ENCODE measurements around the gene CCL18.

The CCL18 gene

GRCh38 chr17:36027761-36028160 lies 36.3 kb upstream of the CCL18 start:
- Histone ChIP-seq H2AFZ (ENCODE audit: low read depth, low read length) (no peak overlapping the region), H3K36me3 (ENCODE audit: insufficient read depth, low read length) (no peaks in the 10 kb centered on the region), H3K9me3 (ENCODE audit: insufficient read depth, low read length, severe bottlenecking) (no peaks in the 10 kb centered on the region), H3K27ac (ENCODE audit: low read length) (no peak overlapping the region), H3K4me2 (ENCODE audit: insufficient read depth, low read length) (no peak overlapping the region), H4K20me1 (ENCODE audit: insufficient read depth, low read length) (no peaks in the 10 kb centered on the region), H3K9ac (ENCODE audit: low read depth, low read length) (no peak overlapping the region), H3K4me1 (ENCODE audit: insufficient read depth, low read length) (peaks cover 18% of the 10 kb centered on the region), H3K4me3 (ENCODE audit: low read depth in 1 of 2, low read length in 2 of 2) (no peak overlapping the region), H3K27me3 (ENCODE audit: insufficient read depth, low read length, poor library complexity) (peaks cover 16% of the 10 kb centered on the region), H3K79me2 (ENCODE audit: insufficient read depth, low read length) (no peaks in the 10 kb centered on the region)
- TF ChIP-seq, protein P1, sequence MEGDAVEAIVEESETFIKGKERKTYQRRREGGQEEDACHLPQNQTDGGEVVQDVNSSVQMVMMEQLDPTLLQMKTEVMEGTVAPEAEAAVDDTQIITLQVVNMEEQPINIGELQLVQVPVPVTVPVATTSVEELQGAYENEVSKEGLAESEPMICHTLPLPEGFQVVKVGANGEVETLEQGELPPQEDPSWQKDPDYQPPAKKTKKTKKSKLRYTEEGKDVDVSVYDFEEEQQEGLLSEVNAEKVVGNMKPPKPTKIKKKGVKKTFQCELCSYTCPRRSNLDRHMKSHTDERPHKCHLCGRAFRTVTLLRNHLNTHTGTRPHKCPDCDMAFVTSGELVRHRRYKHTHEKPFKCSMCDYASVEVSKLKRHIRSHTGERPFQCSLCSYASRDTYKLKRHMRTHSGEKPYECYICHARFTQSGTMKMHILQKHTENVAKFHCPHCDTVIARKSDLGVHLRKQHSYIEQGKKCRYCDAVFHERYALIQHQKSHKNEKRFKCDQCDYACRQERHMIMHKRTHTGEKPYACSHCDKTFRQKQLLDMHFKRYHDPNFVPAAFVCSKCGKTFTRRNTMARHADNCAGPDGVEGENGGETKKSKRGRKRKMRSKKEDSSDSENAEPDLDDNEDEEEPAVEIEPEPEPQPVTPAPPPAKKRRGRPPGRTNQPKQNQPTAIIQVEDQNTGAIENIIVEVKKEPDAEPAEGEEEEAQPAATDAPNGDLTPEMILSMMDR (IDR thresholded peaks at IDR 0.05; ENCODE audit: borderline replicate concordance, extremely low read depth, low read length, poor library complexity, severe bottlenecking) = no peak
- no peak for TF ChIP-seq EZH2 (IDR thresholded peaks at IDR 0.05; ENCODE audit: borderline replicate concordance, low read depth, low read length, severe bottlenecking)
- DNase-seq (no peak), ATAC-seq (ENCODE audit: insufficient read depth, low read depth) (no peak)

GRCh38 chr17:36030956-36031355 lies 33.1 kb upstream of the CCL18 start:
- ATAC-seq (ENCODE audit: insufficient read depth, low read depth) = no peak
- H3K9me3 ChIP-seq (ENCODE audit: insufficient read depth, low read length, severe bottlenecking) = no peaks in the 10 kb centered on the region
- H3K4me2 ChIP-seq (ENCODE audit: insufficient read depth, low read length) = no peak overlapping the region
- peaks cover 18% of the 10 kb centered on the region for H3K4me1 ChIP-seq (ENCODE audit: insufficient read depth, low read length)
- H3K27me3 ChIP-seq (ENCODE audit: insufficient read depth, low read length, poor library complexity) = peaks cover 18% of the 10 kb centered on the region
- H3K9ac ChIP-seq (ENCODE audit: low read depth, low read length) = no peak overlapping the region
- H4K20me1 ChIP-seq (ENCODE audit: insufficient read depth, low read length) = no peaks in the 10 kb centered on the region
- DNase-seq = no peak
- H3K27ac ChIP-seq (ENCODE audit: low read length) = no peak overlapping the region
- H2AFZ ChIP-seq (ENCODE audit: low read depth, low read length) = no peak overlapping the region
- no peak for TF ChIP-seq EZH2 (IDR thresholded peaks at IDR 0.05; ENCODE audit: borderline replicate concordance, low read depth, low read length, severe bottlenecking)
- TF ChIP-seq, protein P1 (IDR thresholded peaks at IDR 0.05; ENCODE audit: borderline replicate concordance, extremely low read depth, low read length, poor library complexity, severe bottlenecking) = no peak
- H3K36me3 ChIP-seq (ENCODE audit: insufficient read depth, low read length) = no peaks in the 10 kb centered on the region
- H3K79me2 ChIP-seq (ENCODE audit: insufficient read depth, low read length) = no peaks in the 10 kb centered on the region
- no peak overlapping the region for H3K4me3 ChIP-seq (ENCODE audit: low read depth in 1 of 2, low read length in 2 of 2)

GRCh38 chr17:36034127-36034526 lies 29.9 kb upstream of the CCL18 start:
- TF ChIP-seq, protein P1 (IDR thresholded peaks at IDR 0.05; ENCODE audit: borderline replicate concordance, extremely low read depth, low read length, poor library complexity, severe bottlenecking) = no peak
- TF ChIP-seq EZH2 (IDR thresholded peaks at IDR 0.05; ENCODE audit: borderline replicate concordance, low read depth, low read length, severe bottlenecking) = no peak
- H3K79me2 ChIP-seq (ENCODE audit: insufficient read depth, low read length) = no peaks in the 10 kb centered on the region
- ATAC-seq (ENCODE audit: insufficient read depth, low read depth) = no peak
- H3K9ac ChIP-seq (ENCODE audit: low read depth, low read length) = no peak overlapping the region
- no peak overlapping the region for H3K4me2 ChIP-seq (ENCODE audit: insufficient read depth, low read length)
- no peak overlapping the region for H3K27ac ChIP-seq (ENCODE audit: low read length)
- DNase-seq = no peak
- H3K4me3 ChIP-seq (ENCODE audit: low read depth in 1 of 2, low read length in 2 of 2) = no peak overlapping the region
- peaks cover 18% of the 10 kb centered on the region for H3K4me1 ChIP-seq (ENCODE audit: insufficient read depth, low read length)
- peaks cover 10% of the 10 kb centered on the region for H3K27me3 ChIP-seq (ENCODE audit: insufficient read depth, low read length, poor library complexity)
- H3K36me3 ChIP-seq (ENCODE audit: insufficient read depth, low read length) = no peaks in the 10 kb centered on the region
- H2AFZ ChIP-seq (ENCODE audit: low read depth, low read length) = no peak overlapping the region
- H3K9me3 ChIP-seq (ENCODE audit: insufficient read depth, low read length, severe bottlenecking) = no peaks in the 10 kb centered on the region
- H4K20me1 ChIP-seq (ENCODE audit: insufficient read depth, low read length) = no peaks in the 10 kb centered on the region

GRCh38 chr17:36036235-36036634 lies 27.8 kb upstream of the CCL18 start:
- Histone ChIP-seq H3K9me3 (ENCODE audit: insufficient read depth, low read length, severe bottlenecking) (no peaks in the 10 kb centered on the region), H4K20me1 (ENCODE audit: insufficient read depth, low read length) (no peaks in the 10 kb centered on the region), H3K79me2 (ENCODE audit: insufficient read depth, low read length) (no peaks in the 10 kb centered on the region), H2AFZ (ENCODE audit: low read depth, low read length) (no peak overlapping the region), H3K4me3 (ENCODE audit: low read depth in 1 of 2, low read length in 2 of 2) (no peak overlapping the region), H3K27ac (ENCODE audit: low read length) (no peak overlapping the region), H3K4me1 (ENCODE audit: insufficient read depth, low read length) (no peaks in the 10 kb centered on the region), H3K9ac (ENCODE audit: low read depth, low read length) (no peak overlapping the region), H3K36me3 (ENCODE audit: insufficient read depth, low read length) (no peaks in the 10 kb centered on the region), H3K4me2 (ENCODE audit: insufficient read depth, low read length) (no peak overlapping the region), H3K27me3 (ENCODE audit: insufficient read depth, low read length, poor library complexity) (peaks cover 15% of the 10 kb centered on the region)
- TF ChIP-seq, protein P1 (IDR thresholded peaks at IDR 0.05; ENCODE audit: borderline replicate concordance, extremely low read depth, low read length, poor library complexity, severe bottlenecking) = no peak
- TF ChIP-seq EZH2 (IDR thresholded peaks at IDR 0.05; ENCODE audit: borderline replicate concordance, low read depth, low read length, severe bottlenecking) = no peak
- no peak for ATAC-seq (ENCODE audit: insufficient read depth, low read depth)
- DNase-seq = no peak

Measured in DND-41 (cell line).